ENCODE results near the gene LPP. TPM values are rescaled to one million over a fixed set of nuclear protein-coding genes. Genes with fewer than 3 reads are reported as not detected.

Gene LPP
- total and polyA plus RNA-seq, 9 of the 15 experiments (the other 6 are each of a cell fraction or from before 2014, with no cell fraction given), result 0.07 to 0.18 TPM; not detected in 7

DNA sequence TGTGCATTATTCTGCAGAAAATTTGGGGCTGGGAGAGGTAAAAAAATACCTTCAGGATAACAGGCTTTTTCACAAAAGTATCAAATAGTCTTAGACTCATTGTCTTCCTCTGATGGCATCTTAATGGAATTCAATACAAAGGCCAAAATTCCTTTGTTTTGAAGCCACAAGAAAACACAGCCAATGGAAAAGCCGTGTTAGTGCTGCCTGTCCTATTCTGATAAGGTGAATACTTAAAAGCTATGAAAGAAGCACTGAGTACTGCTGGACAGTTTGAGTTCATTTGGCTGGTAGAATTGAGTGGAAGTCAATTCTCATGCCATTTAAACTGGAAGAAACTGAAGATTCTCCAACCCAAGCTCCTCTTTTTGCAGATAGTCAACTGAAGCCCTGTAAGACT is 622.5 kb downstream of the LPP start (continued):
- TF ChIP-seq E4F1 (CRISPR knock-in tag; IDR thresholded peaks at IDR 0.05; ENCODE audit: borderline replicate concordance), result no peak
- TF ChIP-seq, protein P1, sequence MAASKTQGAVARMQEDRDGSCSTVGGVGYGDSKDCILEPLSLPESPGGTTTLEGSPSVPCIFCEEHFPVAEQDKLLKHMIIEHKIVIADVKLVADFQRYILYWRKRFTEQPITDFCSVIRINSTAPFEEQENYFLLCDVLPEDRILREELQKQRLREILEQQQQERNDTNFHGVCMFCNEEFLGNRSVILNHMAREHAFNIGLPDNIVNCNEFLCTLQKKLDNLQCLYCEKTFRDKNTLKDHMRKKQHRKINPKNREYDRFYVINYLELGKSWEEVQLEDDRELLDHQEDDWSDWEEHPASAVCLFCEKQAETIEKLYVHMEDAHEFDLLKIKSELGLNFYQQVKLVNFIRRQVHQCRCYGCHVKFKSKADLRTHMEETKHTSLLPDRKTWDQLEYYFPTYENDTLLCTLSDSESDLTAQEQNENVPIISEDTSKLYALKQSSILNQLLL (CRISPR knock-in tag; IDR thresholded peaks at IDR 0.05; ENCODE audit: borderline replicate concordance), result no peak
- TF ChIP-seq ILK (tag; IDR thresholded peaks at IDR 0.05; ENCODE audit: borderline replicate concordance, low read depth), result no peak
- TF ChIP-seq, protein P2, sequence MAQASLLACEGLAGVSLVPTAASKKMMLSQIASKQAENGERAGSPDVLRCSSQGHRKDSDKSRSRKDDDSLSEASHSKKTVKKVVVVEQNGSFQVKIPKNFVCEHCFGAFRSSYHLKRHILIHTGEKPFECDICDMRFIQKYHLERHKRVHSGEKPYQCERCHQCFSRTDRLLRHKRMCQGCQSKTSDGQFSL (CRISPR knock-in tag; IDR thresholded peaks at IDR 0.05), result no peak
- TF ChIP-seq, protein P2 (tag; IDR thresholded peaks at IDR 0.05), result no peak

Data from K562 (cell line).